PC-3 (cell line): ENCODE data around the gene FCHO2. TPM values are rescaled to one million over a fixed set of nuclear protein-coding genes. Genes with fewer than 3 reads are reported as not detected.

Source experiments
- ATAC-seq: fragments of 200-7000 bp; cut with Tn5 transposase; 2 replicates; pipeline ENCODE4 v1.9.1; 2020; ENCODE audit warnings: mild to moderate bottlenecking, moderate library complexity
- BruUV-seq: library from RNA; stranded (reverse); fragments of 400-500 nt; replicated peaks from 2 replicates; lab custom pipeline; 2021; lab: Mats Ljungman, UMichigan
- CTCF ChIA-PET: fragments of 300-600 bp; sonication (Branson Sonifier 250); formaldehyde crosslinking; loops from one replicate; lab custom pipeline; 2022; ENCODE audit warnings: antibody characterized with exemption; lab: Charles Lee
- POLR2A ChIA-PET: fragments of 300-600 bp; sonication (Branson Sonifier 250); formaldehyde crosslinking; loops from one replicate; lab custom pipeline; 2022; ENCODE audit warnings: antibody characterized with exemption; ENCODE audit not compliant: unreplicated experiment; lab: Charles Lee
- DNase-seq: peaks from one replicate; pipeline ENCODE4 v3.0.0-alpha.2; 2015
- H2AFZ ChIP-seq: fragments of 300-600 bp; sonication (generic); 2 replicates; pipeline ENCODE4 v1.6.0; 2016; ENCODE audit warnings: antibody characterized with exemption, low read length
- H3F3A ChIP-seq: fragments of 300-600 bp; sonication (generic); one replicate; pipeline ENCODE4 v1.6.0; 2017; ENCODE audit warnings: antibody characterized with exemption, low read length, control low read depth, mild to moderate bottlenecking; ENCODE audit not compliant: unreplicated experiment
- H3K27ac ChIP-seq: fragments of 300-600 bp; sonication (generic); 2 replicates; pipeline ENCODE4 v1.5.1; 2016; ENCODE audit warnings: mild to moderate bottlenecking, low read length
- H3K27me3 ChIP-seq: fragments of 300-600 bp; sonication (generic); 2 replicates; pipeline ENCODE4 v1.6.1; 2016; ENCODE audit warnings: low read length, mixed read lengths
- H3K36me3 ChIP-seq: fragments of 300-600 bp; sonication (generic); 2 replicates; pipeline ENCODE4 v1.6.1; 2016; ENCODE audit warnings: low read depth, mixed run types, low read length, mixed read lengths
- H3K4me1 ChIP-seq: fragments of 300-600 bp; sonication (generic); 2 replicates; pipeline ENCODE4 v1.5.1; 2016; ENCODE audit warnings: low read length; ENCODE audit not compliant: insufficient read depth
- H3K4me2 ChIP-seq: fragments of 300-600 bp; sonication (generic); 2 replicates; pipeline ENCODE4 v1.6.0; 2016; ENCODE audit warnings: low read length
- H3K4me3 ChIP-seq: fragments of 300-600 bp; sonication (generic); 2 replicates; pipeline ENCODE4 v1.5.1; 2016; ENCODE audit warnings: mild to moderate bottlenecking, low read length, mixed read lengths
- H3K79me2 ChIP-seq: fragments of 300-600 bp; sonication (generic); 2 replicates; pipeline ENCODE4 v1.6.1; 2017; ENCODE audit warnings: low read length, mixed read lengths
- H3K9ac ChIP-seq: fragments of 300-600 bp; sonication (generic); 2 replicates; pipeline ENCODE4 v1.6.0; 2016; ENCODE audit warnings: mild to moderate bottlenecking, low read length
- H3K9me2 ChIP-seq: fragments of 300-600 bp; sonication (generic); replicated peaks from 2 replicates; pipeline ENCODE4 v1.6.1; 2016; ENCODE audit warnings: mixed run types, low read length, mixed read lengths
- H3K9me3 ChIP-seq: fragments of 300-600 bp; sonication (generic); 2 replicates; pipeline ENCODE4 v1.6.1; 2016; ENCODE audit warnings: low read length, mixed read lengths
- H4K20me1 ChIP-seq: fragments of 300-600 bp; sonication (generic); 2 replicates; pipeline ENCODE4 v1.6.1; 2016; ENCODE audit warnings: low read length, mixed read lengths
- CTCF ChIP-seq: fragments of 300-600 bp; sonication (generic); conservative IDR thresholded peaks from 2 replicates; pipeline ENCODE4 v1.5.1; 2017; ENCODE audit warnings: antibody characterized with exemption, low read depth, mild to moderate bottlenecking, low read length
- EZH2 ChIP-seq: fragments of 300-600 bp; sonication (generic); IDR thresholded peaks from one replicate; pipeline ENCODE4 v1.6.1; 2017; ENCODE audit warnings: antibody characterized with exemption, mild to moderate bottlenecking, low read length; ENCODE audit not compliant: unreplicated experiment
- EZH2phosphoT487 ChIP-seq: fragments of 300-600 bp; sonication (generic); IDR thresholded peaks from 2 replicates; pipeline ENCODE4 v1.6.1; 2018; ENCODE audit warnings: mild to moderate bottlenecking, antibody characterized with exemption, low read length, borderline replicate concordance
- intact Hi-C: fragments of 100-400 bp; cut with micrococcal nuclease; formaldehyde crosslinking; loops from 2 replicates; pipeline ENCODE4 v1.9.0; 2023
- total RNA-seq: library from RNA; depleted of rRNA; stranded (reverse); fragments of >200 nt; gene quantifications from 2 replicates; pipeline ENCODE4 v1.2.3, GENCODE V29; 2014

The FCHO2 gene
- total RNA-seq, 1 experiment from 2014 or later, result 5.9 TPM

GRCh38 chr5:73081093-73081492 is 125.3 kb downstream of the FCHO2 start:
- Histone ChIP-seq H3K79me2 (no peaks in the 10 kb centered on the region), H3K4me2 (no peak overlapping the region), H3K27me3 (no peaks in the 10 kb centered on the region), H2AFZ (no peak overlapping the region), H4K20me1 (no peaks in the 10 kb centered on the region), H3K9me3 (no peaks in the 10 kb centered on the region), H3K4me1 (no peaks in the 10 kb centered on the region), H3K9ac (no peak overlapping the region), H3K36me3 (no peaks in the 10 kb centered on the region), H3K9me2 (no peaks in the 10 kb centered on the region), H3K4me3 (no peak overlapping the region), H3F3A (no peaks in the 10 kb centered on the region), H3K27ac (no peak overlapping the region)
- no peak for DNase-seq
- ChIA-PET POLR2A (no interaction called here), CTCF (no interaction called here)
- TF ChIP-seq CTCF, result no peak
- no peak for TF ChIP-seq EZH2
- TF ChIP-seq EZH2phosphoT487, result no peak
- no TSS peak for BruUV-seq
- intact Hi-C loops, result loop anchor here (10.0 kb wide), 1 partner anchor 224 kb away; no protein-coding TSS in a partner anchor
- no peak for ATAC-seq

GRCh38 chr5:73088026-73088425 is 132.2 kb downstream of the FCHO2 start:
- Histone ChIP-seq H3K27ac (no peak overlapping the region), H3K4me1 (peaks cover 12% of the 10 kb centered on the region; the same call in 1 of the 2 replicates), H3K4me3 (no peak overlapping the region), H3K27me3 (no peaks in the 10 kb centered on the region), H3K36me3 (0 out of 2 replicates have a peak, but pooled peaks cover 5% of the 10 kb centered on the region), H3K9me2 (no peaks in the 10 kb centered on the region), H3K79me2 (no peaks in the 10 kb centered on the region), H4K20me1 (no peaks in the 10 kb centered on the region), H3K4me2 (no peak overlapping the region), H3F3A (no peaks in the 10 kb centered on the region), H2AFZ (no peak overlapping the region), H3K9ac (no peak overlapping the region), H3K9me3 (no peaks in the 10 kb centered on the region)
- intact Hi-C loops, result loop anchor here (10.0 kb wide), 1 partner anchor 217 kb away; no protein-coding TSS in a partner anchor
- DNase-seq, result peak; percentile 27
- POLR2A ChIA-PET, result no interaction called here
- no TSS peak for BruUV-seq
- TF ChIP-seq CTCF (no peak), EZH2 (no peak), EZH2phosphoT487 (no peak)
- CTCF ChIA-PET, result no interaction called here
- ATAC-seq, result peak; percentile 18; the same call in 1 of the 2 replicates

GRCh38 chr5:73093943-73094342 is 138.1 kb downstream of the FCHO2 start:
- DNase-seq (peak; percentile 74), ATAC-seq (peak; percentile 100)
- H3K4me1 ChIP-seq, result peaks cover 11% of the 10 kb centered on the region
- H3K27me3 ChIP-seq, result no peaks in the 10 kb centered on the region
- no peaks in the 10 kb centered on the region for H3F3A ChIP-seq
- no peaks in the 10 kb centered on the region for H4K20me1 ChIP-seq
- H3K9ac ChIP-seq, result 0 out of 2 replicates have a peak overlapping the region, but pooled peaks have one; percentile 36
- POLR2A ChIA-PET, result interaction anchor here (0.7 kb wide), 1 partner anchor 227 kb away, joined by 4 read pairs; no protein-coding TSS in a partner anchor
- H2AFZ ChIP-seq, result peak overlapping the region; percentile 68
- CTCF ChIA-PET, result interaction anchor here (0.8 kb wide), 1 partner anchor 108 kb away, joined by 5 read pairs; no protein-coding TSS in a partner anchor
- H3K79me2 ChIP-seq, result no peaks in the 10 kb centered on the region
- BruUV-seq, result no TSS peak
- no peak overlapping the region for H3K4me3 ChIP-seq
- H3K27ac ChIP-seq, result peak overlapping the region; percentile 67
- no peaks in the 10 kb centered on the region for H3K36me3 ChIP-seq
- H3K9me3 ChIP-seq, result no peaks in the 10 kb centered on the region
- intact Hi-C loops, result no loop called here
- TF ChIP-seq CTCF, result no peak
- no peak for TF ChIP-seq EZH2
- no peak for TF ChIP-seq EZH2phosphoT487
- H3K4me2 ChIP-seq, result peak overlapping the region; percentile 64
- no peaks in the 10 kb centered on the region for H3K9me2 ChIP-seq
